Stimulated activated CD8-positive, alpha-beta memory T cell treated with anti-CD3 and anti-CD28 coated beads, Interleukin-7, amount 100 ng/mL, for 24 hours (primary cell): ENCODE results near the gene GSE1.

Experiments
- DNase-seq: peaks from one replicate; pipeline ENCODE4 v3.0.0-alpha.2; 2020; ENCODE audit warnings: low read depth

The GSE1 gene

DNA sequence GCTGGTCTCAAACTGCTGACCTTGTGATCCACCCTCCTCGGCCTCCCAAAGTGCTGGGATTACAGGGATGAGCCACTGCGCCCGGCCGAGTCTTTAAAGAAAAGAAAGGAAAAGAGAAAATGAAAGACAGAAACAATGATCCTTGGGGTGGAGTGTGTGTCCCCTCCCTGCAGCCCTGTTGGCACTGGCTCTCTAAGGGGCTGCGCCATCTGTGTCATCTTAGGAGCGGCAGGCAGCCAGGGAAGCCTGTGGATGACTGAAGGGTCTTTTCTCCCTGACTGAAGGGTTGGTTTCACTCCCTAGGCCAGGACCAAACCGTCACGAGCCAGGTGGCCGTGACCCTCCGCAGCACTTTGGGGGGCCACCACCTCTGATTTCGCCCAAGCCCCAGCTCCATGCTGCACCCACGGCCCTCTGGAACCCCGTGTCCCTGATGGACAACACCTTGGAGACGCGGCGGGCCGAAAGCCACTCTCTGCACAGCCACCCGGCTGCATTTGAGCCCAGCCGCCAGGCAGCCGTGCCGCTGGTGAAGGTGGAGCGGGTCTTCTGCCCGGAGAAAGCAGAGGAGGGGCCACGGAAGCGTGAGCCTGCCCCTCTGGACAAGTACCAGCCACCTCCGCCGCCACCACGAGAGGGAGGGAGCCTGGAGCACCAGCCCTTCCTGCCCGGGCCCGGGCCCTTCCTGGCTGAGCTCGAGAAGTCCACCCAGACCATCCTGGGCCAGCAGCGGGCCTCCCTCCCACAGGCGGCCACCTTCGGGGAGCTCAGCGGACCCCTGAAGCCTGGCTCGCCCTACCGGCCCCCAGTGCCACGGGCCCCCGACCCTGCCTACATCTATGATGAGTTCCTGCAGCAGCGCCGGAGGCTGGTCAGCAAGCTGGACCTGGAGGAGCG, 48.0 kb downstream of the GSE1 start:
- no peak for DNase-seq

GRCh38 chr16:85661740-85662481, 48.8 kb downstream of the GSE1 start:
- DNase-seq, result no peak

DNA sequence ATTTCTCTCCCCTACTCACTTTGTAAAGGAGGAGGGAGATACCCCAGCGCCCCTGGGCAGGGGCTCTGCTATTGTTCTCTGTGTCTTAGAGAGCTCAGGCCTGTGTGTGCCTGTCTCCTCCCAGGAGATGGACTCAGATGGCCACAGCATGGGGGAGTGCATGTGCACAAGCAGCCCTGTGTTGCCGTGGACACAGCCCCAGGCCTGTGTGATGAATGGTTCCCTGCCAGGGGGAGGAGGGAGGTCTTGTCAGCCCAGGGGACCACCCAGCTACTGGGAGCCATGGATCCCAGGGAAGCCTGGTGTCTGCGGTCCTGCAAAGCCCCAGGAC, 49.3 kb downstream of the GSE1 start:
- no peak for DNase-seq

DNA sequence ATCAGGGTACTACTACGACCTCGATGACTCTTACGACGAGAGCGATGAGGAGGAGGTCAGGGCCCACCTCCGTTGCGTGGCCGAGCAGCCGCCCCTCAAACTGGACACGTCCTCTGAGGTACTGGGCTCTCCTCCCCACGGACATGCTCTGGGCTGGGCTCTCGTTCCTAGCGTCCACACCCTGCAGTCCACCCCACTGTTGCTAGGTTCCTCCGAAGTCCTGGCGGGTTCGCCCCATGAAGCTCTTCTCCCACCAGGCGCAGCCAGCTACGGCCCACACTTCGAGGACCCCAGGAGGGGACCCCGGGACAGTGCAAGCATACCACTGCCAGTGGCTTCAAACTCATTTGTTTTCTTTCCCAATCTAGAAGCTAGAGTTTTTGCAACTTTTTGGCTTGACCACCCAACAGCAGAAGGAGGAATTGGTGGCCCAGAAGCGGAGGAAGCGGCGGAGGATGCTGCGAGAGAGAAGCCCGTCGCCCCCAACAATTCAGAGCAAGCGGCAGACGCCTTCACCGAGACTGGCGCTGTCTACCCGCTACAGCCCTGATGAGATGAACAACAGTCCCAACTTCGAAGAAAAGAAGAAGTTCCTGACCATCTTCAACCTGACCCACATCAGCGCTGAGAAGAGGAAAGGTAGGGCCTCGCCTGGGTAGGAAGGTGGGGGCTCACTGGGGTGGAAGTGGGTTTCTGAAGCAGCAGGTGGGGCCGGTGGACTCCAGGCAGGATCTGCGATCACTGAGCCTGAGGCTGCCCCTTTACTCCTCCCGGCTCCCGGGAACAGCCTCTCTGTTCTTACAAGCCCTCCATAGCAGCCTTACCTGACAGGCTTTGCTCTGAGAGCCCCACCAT, 50.1 kb downstream of the GSE1 start:
- DNase-seq, result no peak

DNA sequence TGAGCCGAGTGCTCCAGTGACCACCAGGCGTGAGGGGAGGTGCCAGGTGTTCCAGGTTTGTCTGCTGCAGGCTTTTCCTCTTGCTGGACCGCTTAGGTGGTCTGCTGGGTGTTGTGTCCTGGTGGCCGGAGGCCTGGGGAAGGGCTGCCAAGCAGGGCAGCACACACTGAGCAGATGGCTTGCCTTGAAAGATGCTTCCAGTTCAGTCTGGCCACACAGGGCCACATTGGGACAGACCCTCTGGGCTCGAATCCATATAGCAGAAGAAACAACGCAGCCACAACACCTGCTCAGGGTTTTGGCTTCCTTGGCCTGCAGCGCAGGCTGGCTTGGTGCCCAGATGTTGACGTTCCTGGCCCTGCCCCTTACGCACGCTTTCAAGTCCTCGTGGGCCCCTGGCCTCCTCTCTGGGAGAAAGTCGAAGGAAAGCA, 50.8 kb downstream of the GSE1 start:
- no peak for DNase-seq

- DNase-seq, result no peak
These were observed 51.7 kb downstream of the GSE1 start for GRCh38 chr16:85664580-85665372.

- no peak for DNase-seq
These were observed 52.2 kb downstream of the GSE1 start for GRCh38 chr16:85665373-85665740.

DNA sequence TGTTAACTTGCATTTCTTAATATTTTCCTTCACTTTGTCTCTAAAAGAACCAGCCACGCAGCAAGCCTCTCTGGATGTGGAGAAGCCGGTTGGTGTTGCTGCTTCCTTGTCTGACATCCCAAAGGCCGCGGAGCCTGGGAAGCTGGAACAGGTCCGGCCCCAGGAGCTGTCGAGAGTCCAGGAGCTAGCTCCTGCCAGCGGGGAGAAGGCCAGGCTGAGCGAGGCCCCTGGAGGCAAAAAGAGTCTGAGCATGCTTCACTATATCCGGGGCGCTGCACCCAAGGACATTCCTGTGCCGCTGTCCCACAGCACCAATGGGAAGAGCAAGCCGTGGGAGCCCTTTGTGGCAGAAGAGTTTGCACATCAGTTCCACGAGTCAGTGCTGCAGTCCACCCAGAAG, 52.8 kb downstream of the GSE1 start:
- no peak for DNase-seq

DNA sequence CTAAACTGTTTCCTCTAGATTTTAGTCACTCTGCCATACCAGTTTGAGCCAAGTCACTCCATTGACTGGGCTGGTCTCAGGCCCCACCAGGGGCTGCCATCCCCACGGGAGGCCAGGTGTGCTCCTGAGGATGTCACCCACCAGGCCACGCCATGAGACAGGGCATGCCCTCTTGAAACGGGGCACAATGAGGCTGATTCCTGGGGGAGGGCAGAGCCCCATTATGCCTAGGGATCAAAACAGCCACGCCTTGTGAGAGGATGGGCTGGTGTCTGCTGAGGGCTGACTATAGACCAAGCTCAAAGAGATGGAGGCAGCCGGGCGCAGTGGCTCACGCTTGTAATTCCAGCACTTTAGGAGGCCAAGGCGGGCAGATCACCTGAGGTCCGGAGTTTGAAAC, 54.1 kb downstream of the GSE1 start:
- DNase-seq, result no peak

DNA sequence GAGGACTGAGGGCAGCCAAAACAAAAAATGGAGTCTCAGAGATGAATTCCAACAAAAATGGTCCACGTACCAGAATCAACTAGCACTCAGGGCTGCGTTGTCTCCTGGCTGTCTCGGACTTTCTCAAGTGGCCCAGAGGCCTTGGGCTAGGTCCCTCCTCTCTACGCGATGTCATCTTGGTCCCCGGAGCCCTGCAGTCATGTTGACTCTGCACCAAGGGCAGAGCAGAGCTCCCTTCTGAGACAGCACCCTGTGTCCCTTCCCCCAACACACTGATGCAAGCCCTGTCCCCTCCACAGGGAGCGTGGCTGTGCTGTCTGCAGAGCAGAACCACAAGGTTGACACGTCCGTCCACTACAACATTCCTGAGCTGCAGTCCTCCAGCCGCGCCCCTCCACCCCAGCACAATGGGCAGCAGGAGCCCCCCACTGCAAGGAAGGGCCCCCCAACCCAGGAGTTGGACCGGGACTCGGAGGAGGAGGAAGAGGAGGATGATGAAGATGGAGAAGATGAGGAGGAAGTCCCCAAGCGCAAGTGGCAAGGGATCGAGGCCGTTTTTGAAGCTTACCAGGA, 54.8 kb downstream of the GSE1 start:
- no peak for DNase-seq

DNA sequence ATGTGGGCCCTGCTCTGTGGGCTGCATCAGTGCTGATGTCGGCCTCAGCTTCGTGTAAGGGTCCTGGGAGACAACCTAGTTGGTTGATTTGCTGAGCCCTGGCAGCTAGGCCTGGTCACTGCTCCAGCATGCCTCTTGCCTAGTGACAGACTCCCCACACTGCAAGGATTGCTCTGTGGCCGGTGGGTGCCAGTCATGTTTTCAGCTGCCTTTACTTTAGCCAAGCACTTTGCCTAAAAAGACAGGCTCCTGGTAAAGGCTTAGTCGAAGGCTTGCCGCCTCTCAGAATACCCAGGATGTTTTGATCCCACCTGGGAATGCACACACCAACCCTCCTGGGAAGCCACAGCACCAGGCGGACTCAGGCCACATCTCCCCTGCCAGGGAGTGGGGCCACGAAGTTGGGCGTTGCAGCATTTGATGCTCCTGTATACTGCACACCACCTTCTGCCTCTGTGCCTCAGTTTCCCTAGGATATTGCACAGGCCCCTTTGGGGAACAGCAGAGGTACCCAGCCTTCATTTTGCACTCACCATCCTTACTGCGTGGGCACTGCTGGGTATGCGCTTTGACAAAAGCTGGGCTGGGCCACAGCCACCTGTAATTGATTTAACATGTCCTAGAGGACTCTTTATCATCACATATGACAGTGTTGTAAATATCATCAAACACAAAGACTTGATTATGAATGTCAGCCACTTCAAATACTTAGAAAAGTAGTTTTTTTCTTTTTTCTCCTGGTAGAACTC, 55.7 kb downstream of the GSE1 start:
- DNase-seq, result no peak

- DNase-seq, result no peak
These were observed 57.7 kb downstream of the GSE1 start for GRCh38 chr16:85670840-85671239.

- no peak for DNase-seq
These were observed 60.7 kb downstream of the GSE1 start for GRCh38 chr16:85673529-85674417.

- DNase-seq, result no peak
These were observed 61.3 kb downstream of the GSE1 start for GRCh38 chr16:85674418-85674755.

GRCh38 chr16:85674828-85675227, 61.7 kb downstream of the GSE1 start:
- DNase-seq, result no peak

DNA sequence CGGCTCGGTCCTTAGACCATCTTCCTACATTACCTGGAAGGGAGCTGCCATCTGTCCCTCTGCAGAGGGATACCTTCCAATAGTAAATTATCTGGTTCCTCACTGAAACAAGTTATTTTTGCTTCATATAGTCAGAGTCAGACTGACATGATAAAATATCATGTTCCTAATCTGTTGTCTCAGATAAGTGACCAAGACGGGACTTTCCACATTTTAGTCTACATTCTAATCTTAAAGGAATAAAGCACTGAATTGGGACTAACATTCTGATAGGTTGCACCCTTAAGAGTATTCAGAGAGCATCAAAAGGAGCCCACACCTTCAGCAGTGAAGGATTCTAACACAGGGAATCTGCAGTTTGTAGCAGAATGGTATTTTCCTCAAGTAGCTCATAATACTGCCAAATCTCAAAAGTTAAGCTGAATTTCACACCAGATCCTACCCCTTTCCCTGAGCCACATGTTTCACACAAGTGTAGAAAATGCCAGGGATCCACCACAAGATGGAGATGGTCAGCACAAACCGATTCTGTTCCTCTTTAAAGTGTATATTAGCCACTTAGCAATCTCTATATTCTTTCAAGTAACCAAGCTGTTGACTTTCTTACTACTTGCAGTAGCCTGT, 62.2 kb downstream of the GSE1 start:
- no peak for DNase-seq

GRCh38 chr16:85676466-85676865, 63.3 kb downstream of the GSE1 start:
- no peak for DNase-seq

GRCh38 chr16:85677383-85677967, 64.4 kb downstream of the GSE1 start:
- DNase-seq, result no peak

DNA sequence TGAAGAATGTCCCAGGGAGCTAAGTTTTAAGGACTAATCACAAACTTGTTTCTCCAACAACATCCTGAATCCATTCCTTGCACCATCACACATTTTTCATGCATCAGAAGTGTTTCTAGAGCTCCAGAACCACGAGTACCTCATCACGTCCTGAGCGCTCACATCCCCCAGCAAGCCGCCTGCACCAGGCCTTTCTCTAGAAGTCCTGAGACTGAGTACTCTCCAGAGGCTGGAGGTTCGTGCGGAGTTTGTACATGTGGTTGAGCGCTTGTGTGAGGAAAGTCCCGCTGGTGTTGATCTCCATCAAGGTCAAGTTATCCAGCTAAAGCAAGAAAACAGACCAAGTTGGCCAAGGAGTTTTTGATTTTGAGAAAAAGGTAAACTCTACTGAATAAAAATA, 64.9 kb downstream of the GSE1 start:
- DNase-seq, result no peak
